Neural cell (in vitro differentiated cells): Measurements from ENCODE around the gene PPFIBP1.

ENCODE experiments used
- POLR2AphosphoS5 ChIP-seq: IDR thresholded peaks from 2 replicates; pipeline ENCODE4 v1.6.1; 2012
- SMC3 ChIP-seq: fragments of 450-650 bp; conservative IDR thresholded peaks from 2 replicates; pipeline ENCODE4 v1.6.1; 2014; ENCODE audit warnings: antibody characterized with exemption, mild to moderate bottlenecking, moderate library complexity; ENCODE audit not compliant: poor library complexity

DNA sequence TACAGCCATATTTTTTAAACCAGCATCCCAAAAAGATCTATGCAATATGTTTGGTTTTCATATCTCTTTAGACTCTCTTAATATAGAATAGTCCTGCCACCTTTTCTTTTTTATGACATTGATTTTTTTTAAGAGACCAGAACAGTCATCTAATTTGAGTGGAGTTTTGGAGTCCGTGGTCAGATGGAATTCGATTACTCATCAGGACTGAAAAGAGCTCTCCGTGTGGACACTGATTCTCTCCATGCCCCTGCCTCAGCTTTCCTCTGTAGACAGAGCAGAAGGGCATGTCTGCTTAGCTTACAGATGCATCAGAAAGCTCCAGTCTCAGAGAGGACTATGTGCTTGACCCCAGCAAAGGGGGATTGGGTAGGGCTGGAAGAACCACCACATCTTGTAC is 49.7 kb upstream of the PPFIBP1 start:
- no peak for TF ChIP-seq POLR2AphosphoS5
- TF ChIP-seq SMC3 = no peak
